NT2/D1 (cell line): ENCODE measurements around the gene ZAP70.

Experiments
- DNase-seq: peaks from one replicate; pipeline ENCODE4 v3.0.0-alpha.2; 2011; ENCODE audit warnings: low read depth, low spot score
- H3K27me3 ChIP-seq: 2 replicates; pipeline ENCODE4 v1.6.0; 2011; ENCODE audit warnings: mild to moderate bottlenecking; ENCODE audit not compliant: insufficient read length, insufficient read depth
- H3K36me3 ChIP-seq: 2 replicates; pipeline ENCODE4 v1.6.1; 2011; ENCODE audit warnings: mild to moderate bottlenecking, low read length, mixed read lengths; ENCODE audit not compliant: insufficient read depth, insufficient read length
- H3K4me1 ChIP-seq: 2 replicates; pipeline ENCODE4 v1.5.1; 2011; ENCODE audit not compliant: insufficient read depth, insufficient read length
- H3K4me3 ChIP-seq: 2 replicates; pipeline ENCODE4 v1.5.1; 2011; ENCODE audit warnings: low read depth; ENCODE audit not compliant: insufficient read length
- H3K9ac ChIP-seq: 2 replicates; pipeline ENCODE4 v1.6.0; 2011; ENCODE audit warnings: low read depth; ENCODE audit not compliant: insufficient read length
- H3K9me3 ChIP-seq: 2 replicates; pipeline ENCODE4 v1.5.1; 2011; ENCODE audit warnings: mild to moderate bottlenecking, low read length; ENCODE audit not compliant: insufficient read depth
- SUZ12 ChIP-seq: IDR thresholded peaks from 2 replicates; pipeline ENCODE4 v1.6.1; 2011; ENCODE audit not compliant: insufficient read length, insufficient read depth; ENCODE audit errors: extremely low read depth
- YY1 ChIP-seq: IDR thresholded peaks from 2 replicates; pipeline ENCODE4 v1.6.1; 2011; ENCODE audit not compliant: insufficient read length, insufficient read depth
- ZNF274 ChIP-seq: IDR thresholded peaks from 2 replicates; pipeline ENCODE4 v1.6.1; 2011; ENCODE audit warnings: mild to moderate bottlenecking, low read depth, low read length

The ZAP70 gene

GRCh38 chr2:97742381-97742847 lies 29.0 kb downstream of the ZAP70 start:
- H3K4me1 ChIP-seq = peaks cover 2% of the 10 kb centered on the region
- H3K36me3 ChIP-seq = no peaks in the 10 kb centered on the region
- DNase-seq = no peak
- no peak overlapping the region for H3K9ac ChIP-seq
- H3K4me3 ChIP-seq = no peak overlapping the region
- H3K9me3 ChIP-seq = no peaks in the 10 kb centered on the region
- H3K27me3 ChIP-seq = no peaks in the 10 kb centered on the region
- TF ChIP-seq ZNF274 (no peak), SUZ12 (no peak), YY1 (no peak)

GRCh38 chr2:97743913-97744312 lies 30.5 kb downstream of the ZAP70 start:
- no peaks in the 10 kb centered on the region for H3K36me3 ChIP-seq
- H3K27me3 ChIP-seq = no peaks in the 10 kb centered on the region
- H3K9ac ChIP-seq = no peak overlapping the region
- no peaks in the 10 kb centered on the region for H3K9me3 ChIP-seq
- peaks cover 4% of the 10 kb centered on the region for H3K4me1 ChIP-seq
- TF ChIP-seq SUZ12 (no peak), ZNF274 (no peak), YY1 (no peak)
- DNase-seq = no peak
- no peak overlapping the region for H3K4me3 ChIP-seq

- Histone ChIP-seq H3K9ac (no peak overlapping the region), H3K9me3 (no peaks in the 10 kb centered on the region), H3K27me3 (no peaks in the 10 kb centered on the region), H3K36me3 (no peaks in the 10 kb centered on the region), H3K4me1 (peaks cover 7% of the 10 kb centered on the region), H3K4me3 (no peak overlapping the region)
- no peak for DNase-seq
- no peak for TF ChIP-seq SUZ12
- TF ChIP-seq ZNF274 = no peak
- no peak for TF ChIP-seq YY1
Measured at GRCh38 chr2:97745474-97746174, 32.2 kb downstream of the ZAP70 start.

GRCh38 chr2:97747285-97747684 lies 33.9 kb downstream of the ZAP70 start:
- Histone ChIP-seq H3K27me3 (no peaks in the 10 kb centered on the region), H3K9me3 (no peaks in the 10 kb centered on the region), H3K9ac (no peak overlapping the region), H3K4me3 (no peak overlapping the region), H3K36me3 (no peaks in the 10 kb centered on the region), H3K4me1 (peaks cover 10% of the 10 kb centered on the region)
- no peak for DNase-seq
- TF ChIP-seq YY1 = no peak
- no peak for TF ChIP-seq ZNF274
- TF ChIP-seq SUZ12 = no peak

- Histone ChIP-seq H3K4me3 (no peak overlapping the region), H3K9ac (no peak overlapping the region), H3K36me3 (no peaks in the 10 kb centered on the region), H3K9me3 (no peaks in the 10 kb centered on the region), H3K27me3 (no peaks in the 10 kb centered on the region), H3K4me1 (peaks cover 10% of the 10 kb centered on the region)
- no peak for TF ChIP-seq SUZ12
- no peak for TF ChIP-seq ZNF274
- TF ChIP-seq YY1 = no peak
- no peak for DNase-seq
Measured at GRCh38 chr2:97747716-97748115, 34.3 kb downstream of the ZAP70 start.

- Histone ChIP-seq H3K27me3 (no peaks in the 10 kb centered on the region), H3K4me1 (peaks cover 10% of the 10 kb centered on the region), H3K36me3 (peaks cover 3% of the 10 kb centered on the region), H3K9me3 (no peaks in the 10 kb centered on the region), H3K9ac (no peak overlapping the region), H3K4me3 (no peak overlapping the region)
- DNase-seq = no peak
- TF ChIP-seq SUZ12 (no peak), YY1 (no peak), ZNF274 (no peak)
Measured at GRCh38 chr2:97749581-97749980, 36.2 kb downstream of the ZAP70 start.

- no peaks in the 10 kb centered on the region for H3K9me3 ChIP-seq
- peaks cover 10% of the 10 kb centered on the region for H3K4me1 ChIP-seq
- no peak overlapping the region for H3K4me3 ChIP-seq
- no peak for TF ChIP-seq ZNF274
- no peak for TF ChIP-seq YY1
- TF ChIP-seq SUZ12 = no peak
- no peak overlapping the region for H3K9ac ChIP-seq
- H3K27me3 ChIP-seq = no peaks in the 10 kb centered on the region
- peaks cover 7% of the 10 kb centered on the region for H3K36me3 ChIP-seq
- no peak for DNase-seq
Measured at GRCh38 chr2:97750017-97750416, 36.6 kb downstream of the ZAP70 start.
